HepG2 (cell line): ENCODE data around the gene PRKD2. TPM values are rescaled to one million over a fixed set of nuclear protein-coding genes. Genes with fewer than 3 reads are reported as not detected.

Experiments used
- ATAC-seq: fragments of 200-7000 bp; cut with Tn5 transposase; 3 replicates; pipeline ENCODE4 v1.9.1; 2020; ENCODE audit warnings: mild to moderate bottlenecking, moderate library complexity
- BruUV-seq: library from RNA; stranded (reverse); fragments of 400-500 nt; replicated peaks from 2 replicates; lab custom pipeline; 2021; lab: Mats Ljungman, UMichigan
- CTCF ChIA-PET: fragments of 300-600 bp; formaldehyde crosslinking; extraction: SDS; loops from one replicate; lab custom pipeline; 2021; ENCODE audit warnings: low total read pairs, inconsistent platforms, low intra/inter-chr PET ratio; lab: Yijun Ruan, JAX
- POLR2A ChIA-PET: fragments of 350-600 bp; sonication (Branson Sonifier 250); formaldehyde crosslinking; loops from one replicate; lab custom pipeline; 2020; ENCODE audit warnings: antibody characterized with exemption, inconsistent platforms; lab: Yijun Ruan, JAX
- DNase-seq: peaks from one replicate; pipeline ENCODE4 v3.0.0-alpha.2; 2015; ENCODE audit warnings: low spot score
- FAIRE-seq: peaks from 3 replicates; lab custom pipeline; 2011; peaks lifted over from hg19 to GRCh38; lab: Jason Lieb, UNC
- H2AFZ ChIP-seq: one replicate; pipeline ENCODE4 v1.6.1; 2011; ENCODE audit warnings: low read length, inconsistent platforms
- H3K27ac ChIP-seq: fragments of 300-600 bp; 3 replicates; pipeline ENCODE4 v1.8.0; 2011; ENCODE audit warnings: mixed run types, mild to moderate bottlenecking, mixed read lengths, low read length, inconsistent platforms; ENCODE audit not compliant: insufficient read depth; ENCODE audit errors: extremely low read length
- H3K27me3 ChIP-seq, 2 experiments: fragments of 200-600 bp in 1 of 2; 2 replicates in 1 of 2; 3 replicates in 1 of 2; pipeline versions ENCODE4 v1.6.0 to v1.8.0; 2011; ENCODE audit warnings: low read length in 2 of 2, mild to moderate bottlenecking in 2 of 2, moderate library complexity in 2 of 2, inconsistent platforms in 1 of 2; ENCODE audit not compliant: insufficient read depth in 2 of 2, control insufficient read depth in 1 of 2
- H3K36me3 ChIP-seq, 2 experiments: fragments of 200-600 bp in 1 of 2; replicated peaks in 1 of 2; 2 replicates in 1 of 2; 3 replicates in 1 of 2; pipeline versions ENCODE4 v1.5.1 to v1.8.0; 2011; ENCODE audit warnings: low read length in 2 of 2, inconsistent platforms in 1 of 2; ENCODE audit not compliant: insufficient read depth in 2 of 2, control insufficient read depth in 1 of 2
- H3K4me1 ChIP-seq: 2 replicates; pipeline ENCODE4 v1.5.1; 2012; ENCODE audit warnings: low read length, inconsistent platforms; ENCODE audit not compliant: insufficient read depth
- H3K4me2 ChIP-seq: 2 replicates; pipeline ENCODE4 v1.6.0; 2011; ENCODE audit warnings: low read depth, low read length, inconsistent platforms
- H3K4me3 ChIP-seq, 3 experiments: fragments of 200-600 bp in 1 of 3; sonication (generic), shearing (Covaris generic) in 1 of 3; replicated peaks in 1 of 3; 2 replicates each; pipeline ENCODE4 v1.5.1; 2011 to 2016; ENCODE audit warnings: low read length in 3 of 3, inconsistent platforms in 2 of 3, low read depth in 2 of 3, mild to moderate bottlenecking in 2 of 3, control low read depth in 1 of 3, mixed read lengths in 1 of 3; ENCODE audit not compliant: insufficient read depth in 1 of 3
- H3K79me2 ChIP-seq: one replicate; pipeline ENCODE4 v1.6.1; 2011; ENCODE audit warnings: low read length, inconsistent platforms; ENCODE audit not compliant: insufficient read depth
- H3K9ac ChIP-seq: 2 replicates; pipeline ENCODE4 v1.6.0; 2011; ENCODE audit warnings: mild to moderate bottlenecking, low read depth, low read length, inconsistent platforms; ENCODE audit not compliant: insufficient read depth
- H3K9me3 ChIP-seq: 2 replicates; pipeline ENCODE4 v1.5.1; 2012; ENCODE audit warnings: mild to moderate bottlenecking, low read length
- H4K20me1 ChIP-seq: 2 replicates; pipeline ENCODE4 v1.6.0; 2011; ENCODE audit warnings: inconsistent platforms, mild to moderate bottlenecking, low read length, moderate library complexity; ENCODE audit not compliant: insufficient read depth
- CBX5 ChIP-seq: sonication (generic); formaldehyde crosslinking; IDR thresholded peaks from 2 replicates; pipeline ENCODE4 v1.4.0; 2020; ENCODE audit warnings: missing genetic modification reagents, borderline replicate concordance
- MIXL1 ChIP-seq: IDR thresholded peaks from 2 replicates; pipeline ENCODE4 v1.6.1; 2016
- MTA1 ChIP-seq: sonication (generic); formaldehyde crosslinking; IDR thresholded peaks from 2 replicates; pipeline ENCODE4 v1.4.0; 2020; ENCODE audit warnings: missing genetic modification reagents, mild to moderate bottlenecking, borderline replicate concordance
- NR2F1 ChIP-seq, 2 experiments: fragments of 450-650 bp in 1 of 2; formaldehyde crosslinking in 1 of 2; IDR thresholded peaks; 2 replicates each; pipeline versions ENCODE4 v1.5.0 to v1.6.1; 2016 to 2020; ENCODE audit warnings: mild to moderate bottlenecking in 1 of 2, missing compliant biosample characterization in 1 of 2, missing genetic modification reagents in 1 of 2, moderate library complexity in 1 of 2
- RAD51 ChIP-seq: fragments of 450-650 bp; IDR thresholded peaks from 2 replicates; pipeline ENCODE4 v1.6.1; 2016; ENCODE audit warnings: borderline replicate concordance
- SRSF9 ChIP-seq: fragments of 200-400 bp; formaldehyde crosslinking; IDR thresholded peaks from 2 replicates; pipeline ENCODE4 v1.6.1; 2018; ENCODE audit warnings: borderline replicate concordance, mild to moderate bottlenecking, low read depth, low read length; ENCODE audit not compliant: insufficient read depth, poor library complexity, severe bottlenecking
- TBL1XR1 ChIP-seq: fragments of 150-350 bp; IDR thresholded peaks from 2 replicates; pipeline ENCODE4 v1.6.1; 2014; ENCODE audit warnings: borderline replicate concordance, low read length; ENCODE audit not compliant: partially characterized antibody
- TRIM24 ChIP-seq: sonication (generic); formaldehyde crosslinking; IDR thresholded peaks from 2 replicates; pipeline ENCODE4 v1.8.0; 2022; ENCODE audit warnings: mild to moderate bottlenecking, missing genetic modification reagents
- ZEB1 ChIP-seq: IDR thresholded peaks from 2 replicates; pipeline ENCODE4 v1.6.1; 2012; ENCODE audit warnings: mild to moderate bottlenecking, low read depth, inconsistent platforms; ENCODE audit not compliant: insufficient replicate concordance
- ZNF20 ChIP-seq: sonication (generic); formaldehyde crosslinking; IDR thresholded peaks from 2 replicates; pipeline ENCODE4 v1.4.0; 2020; ENCODE audit warnings: mild to moderate bottlenecking, moderate library complexity, missing genetic modification reagents
- ZNF232 ChIP-seq: sonication (generic); formaldehyde crosslinking; IDR thresholded peaks from 2 replicates; pipeline ENCODE4 v1.4.0; 2020; ENCODE audit warnings: missing genetic modification reagents, borderline replicate concordance
- ZNF547 ChIP-seq: sonication (generic); formaldehyde crosslinking; IDR thresholded peaks from 2 replicates; pipeline ENCODE4 v1.5.1; 2020; ENCODE audit warnings: mild to moderate bottlenecking, missing genetic modification reagents
- ZNF720 ChIP-seq: sonication (generic); formaldehyde crosslinking; IDR thresholded peaks from 2 replicates; pipeline ENCODE4 v1.4.0; 2020; ENCODE audit warnings: missing genetic modification reagents
- ZNF891 ChIP-seq: sonication (generic); formaldehyde crosslinking; IDR thresholded peaks from 2 replicates; pipeline ENCODE4 v1.5.0; 2020; ENCODE audit warnings: mild to moderate bottlenecking, missing genetic modification reagents
- whole genome bisulfite sequencing: methylation state at CpG from one replicate; pipeline ENCODE4 v1.1.6; 2017; ENCODE audit warnings: low lambda C conversion rate; 5-methylcytosine and 5-hydroxymethylcytosine counted together
- in situ Hi-C: cut with HindIII; loops from 2 replicates; pipeline ENCODE4 v1.10.0; 2017; ENCODE audit warnings: low pct_unique_long_range_greater_than_20kb; ENCODE audit not compliant: extremely low pct_ligation_motif_present
- intact Hi-C: fragments of 100-400 bp; cut with micrococcal nuclease; formaldehyde crosslinking; loops from one replicate; pipeline ENCODE4 v1.10.0; 2022; ENCODE audit not compliant: unreplicated experiment
- polyA plus RNA-seq, 8 experiments: library from polyadenylated mRNA; depleted of rRNA in 3 of 8; stranded (reverse) in 7 of 8; unstranded in 1 of 8; fragments of >200 nt; fragmentation: Illumina TruSeq in 4 of 8; extraction: Trizol in 4 of 8; gene quantifications; 2 replicates each; pipeline versions ENCODE4 v1.2.1 to v1.2.3, GENCODE V29; 2011 to 2016; ENCODE audit warnings: low read depth in 4 of 8, missing spikeins in 1 of 8, mixed read lengths in 1 of 8; ENCODE audit not compliant: insufficient read depth in 1 of 8
- total RNA-seq, 5 experiments: library from RNA; depleted of rRNA; stranded (reverse); fragments of >200 nt; fragmentation: Illumina TruSeq; extraction: Trizol; gene quantifications; 2 replicates each; pipeline ENCODE4 v1.2.3, GENCODE V29; 2016; ENCODE audit warnings: low read depth in 1 of 5
- TF ChIP-seq, protein P1 (sequence below): sonication (generic); formaldehyde crosslinking; IDR thresholded peaks from 2 replicates; pipeline ENCODE4 v1.5.0; 2020; ENCODE audit warnings: missing genetic modification reagents, mild to moderate bottlenecking, borderline replicate concordance
- TF ChIP-seq, protein P2 (sequence below): sonication (generic); formaldehyde crosslinking; conservative IDR thresholded peaks from 2 replicates; pipeline ENCODE4 v1.4.0; 2020; ENCODE audit warnings: missing genetic modification reagents
- TF ChIP-seq, protein P3 (sequence below): sonication (generic); formaldehyde crosslinking; IDR thresholded peaks from 2 replicates; pipeline ENCODE4 v1.4.0; 2020; ENCODE audit warnings: missing genetic modification reagents
- TF ChIP-seq, protein P4 (sequence below): sonication (generic); formaldehyde crosslinking; IDR thresholded peaks from 2 replicates; pipeline ENCODE4 v1.8.0; 2023; ENCODE audit warnings: mild to moderate bottlenecking, missing genetic modification reagents

The PRKD2 gene
- total and polyA plus RNA-seq, 2 of the 13 experiments (the other 11 are each of a cell fraction or from before 2014, with no cell fraction given), result 6.7 to 7.3 TPM

DNA sequence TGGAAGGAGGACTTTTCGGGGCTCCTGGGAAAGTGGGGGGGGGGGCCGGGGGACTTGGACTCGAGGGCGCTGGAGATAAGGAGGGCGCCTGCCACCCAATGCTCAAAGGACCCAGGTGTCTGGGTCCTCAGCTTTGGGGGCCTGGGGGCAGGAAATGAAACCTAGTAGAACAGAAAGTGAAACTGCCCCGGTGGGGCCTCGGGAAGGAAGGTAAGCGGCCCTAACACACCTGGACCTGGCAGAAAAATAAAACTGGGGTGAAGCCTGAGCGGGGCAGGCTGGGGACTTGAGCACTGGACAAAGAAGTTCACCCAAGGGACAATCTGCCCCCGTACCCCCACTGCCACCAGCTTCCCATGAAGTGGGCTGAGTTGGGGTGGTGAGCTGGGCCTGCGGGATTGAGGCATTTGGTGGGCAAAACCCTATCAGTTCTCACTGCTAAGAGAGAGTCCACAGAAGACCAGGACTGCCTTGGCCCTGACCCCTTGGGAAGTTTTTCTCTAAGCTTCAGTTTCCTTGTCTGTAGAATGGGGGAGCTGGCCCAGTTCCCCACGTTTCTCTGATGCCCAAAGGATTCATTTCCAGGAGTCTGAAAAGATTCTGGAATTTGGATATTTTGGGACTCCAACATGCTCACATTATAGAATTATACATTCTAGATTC lies 2.3 kb downstream of the PRKD2 start:
- Histone ChIP-seq H3K79me2 (peaks cover 20% of the 10 kb centered on the region), H3K27ac (peak overlapping the region; percentile 69), H3K4me2 (peak overlapping the region; percentile 96), H3K9me3 (no peaks in the 10 kb centered on the region), H3K9ac (peak overlapping the region; percentile 75), H3K27me3 (no peaks in the 10 kb centered on the region; a peak in 1 of 5 replicates), H3K36me3 (0 out of 5 replicates have a peak, but pooled peaks cover 0 to 2% of the 10 kb centered on the region in 2 experiments), H3K4me3 (peak overlapping the region; percentile 79 to 83 (median 82)), H4K20me1 (no peaks in the 10 kb centered on the region), H3K4me1 (peaks cover 15% of the 10 kb centered on the region), H2AFZ (no peak overlapping the region)
- BruUV-seq, result TSS peak; percentile 74
- ATAC-seq (peak; percentile 15), FAIRE-seq (no peak), DNase-seq (no peak)
- CTCF ChIA-PET, result no interaction called here
- in situ Hi-C loops (no loop called here), intact Hi-C loops (no loop called here)
- 2% methylated on average over 10 of the region's 12 CpGs for WGBS
- POLR2A ChIA-PET, result interaction anchor here (0.8 to 2.1 kb wide), 6 partner anchors 10 to 114 kb away, joined by 4 to 9 read pairs (median 5); partner anchors contain the start of genes CALM3, DACT3 and SLC1A5
- TF ChIP-seq, protein P1, sequence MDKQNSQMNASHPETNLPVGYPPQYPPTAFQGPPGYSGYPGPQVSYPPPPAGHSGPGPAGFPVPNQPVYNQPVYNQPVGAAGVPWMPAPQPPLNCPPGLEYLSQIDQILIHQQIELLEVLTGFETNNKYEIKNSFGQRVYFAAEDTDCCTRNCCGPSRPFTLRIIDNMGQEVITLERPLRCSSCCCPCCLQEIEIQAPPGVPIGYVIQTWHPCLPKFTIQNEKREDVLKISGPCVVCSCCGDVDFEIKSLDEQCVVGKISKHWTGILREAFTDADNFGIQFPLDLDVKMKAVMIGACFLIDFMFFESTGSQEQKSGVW (CRISPR knock-in tag), result no peak
- TF ChIP-seq ZNF547 (no peak), MTA1 (no peak), CBX5 (CRISPR knock-in tag) (no peak), MIXL1 (no peak), ZNF20 (CRISPR knock-in tag) (no peak), NR2F1 (CRISPR knock-in tag; IDR thresholded peaks at IDR 0.05) (no peak), TRIM24 (CRISPR knock-in tag) (no peak), ZNF232 (CRISPR knock-in tag) (0 out of 2 replicates have a peak, but pooled peaks have one; percentile 19), ZNF720 (CRISPR knock-in tag) (no peak), SRSF9 (no peak), ZEB1 (peak; percentile 11), TBL1XR1 (no peak), ZNF891 (0 out of 2 replicates have a peak, but pooled peaks have one; percentile 31), RAD51 (no peak)
- TF ChIP-seq, protein P2, sequence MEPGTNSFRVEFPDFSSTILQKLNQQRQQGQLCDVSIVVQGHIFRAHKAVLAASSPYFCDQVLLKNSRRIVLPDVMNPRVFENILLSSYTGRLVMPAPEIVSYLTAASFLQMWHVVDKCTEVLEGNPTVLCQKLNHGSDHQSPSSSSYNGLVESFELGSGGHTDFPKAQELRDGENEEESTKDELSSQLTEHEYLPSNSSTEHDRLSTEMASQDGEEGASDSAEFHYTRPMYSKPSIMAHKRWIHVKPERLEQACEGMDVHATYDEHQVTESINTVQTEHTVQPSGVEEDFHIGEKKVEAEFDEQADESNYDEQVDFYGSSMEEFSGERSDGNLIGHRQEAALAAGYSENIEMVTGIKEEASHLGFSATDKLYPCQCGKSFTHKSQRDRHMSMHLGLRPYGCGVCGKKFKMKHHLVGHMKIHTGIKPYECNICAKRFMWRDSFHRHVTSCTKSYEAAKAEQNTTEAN (CRISPR knock-in tag), result no peak
- TF ChIP-seq, protein P3, sequence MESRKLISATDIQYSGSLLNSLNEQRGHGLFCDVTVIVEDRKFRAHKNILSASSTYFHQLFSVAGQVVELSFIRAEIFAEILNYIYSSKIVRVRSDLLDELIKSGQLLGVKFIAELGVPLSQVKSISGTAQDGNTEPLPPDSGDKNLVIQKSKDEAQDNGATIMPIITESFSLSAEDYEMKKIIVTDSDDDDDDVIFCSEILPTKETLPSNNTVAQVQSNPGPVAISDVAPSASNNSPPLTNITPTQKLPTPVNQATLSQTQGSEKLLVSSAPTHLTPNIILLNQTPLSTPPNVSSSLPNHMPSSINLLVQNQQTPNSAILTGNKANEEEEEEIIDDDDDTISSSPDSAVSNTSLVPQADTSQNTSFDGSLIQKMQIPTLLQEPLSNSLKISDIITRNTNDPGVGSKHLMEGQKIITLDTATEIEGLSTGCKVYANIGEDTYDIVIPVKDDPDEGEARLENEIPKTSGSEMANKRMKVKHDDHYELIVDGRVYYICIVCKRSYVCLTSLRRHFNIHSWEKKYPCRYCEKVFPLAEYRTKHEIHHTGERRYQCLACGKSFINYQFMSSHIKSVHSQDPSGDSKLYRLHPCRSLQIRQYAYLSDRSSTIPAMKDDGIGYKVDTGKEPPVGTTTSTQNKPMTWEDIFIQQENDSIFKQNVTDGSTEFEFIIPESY (CRISPR knock-in tag), result no peak
- TF ChIP-seq, protein P4, sequence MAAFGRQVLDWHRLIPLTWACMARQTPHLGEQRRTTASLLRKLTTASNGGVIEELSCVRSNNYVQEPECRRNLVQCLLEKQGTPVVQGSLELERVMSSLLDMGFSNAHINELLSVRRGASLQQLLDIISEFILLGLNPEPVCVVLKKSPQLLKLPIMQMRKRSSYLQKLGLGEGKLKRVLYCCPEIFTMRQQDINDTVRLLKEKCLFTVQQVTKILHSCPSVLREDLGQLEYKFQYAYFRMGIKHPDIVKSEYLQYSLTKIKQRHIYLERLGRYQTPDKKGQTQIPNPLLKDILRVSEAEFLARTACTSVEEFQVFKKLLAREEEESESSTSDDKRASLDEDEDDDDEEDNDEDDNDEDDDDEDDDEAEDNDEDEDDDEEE (CRISPR knock-in tag), result no peak
